SIG-M5 (cell line): Measurements from ENCODE around the gene SPIB.

Experiments
- DNase-seq: peaks from one replicate; lab custom pipeline; 2025; lab: John Stamatoyannopoulos, UW

SPIB gene

DNA sequence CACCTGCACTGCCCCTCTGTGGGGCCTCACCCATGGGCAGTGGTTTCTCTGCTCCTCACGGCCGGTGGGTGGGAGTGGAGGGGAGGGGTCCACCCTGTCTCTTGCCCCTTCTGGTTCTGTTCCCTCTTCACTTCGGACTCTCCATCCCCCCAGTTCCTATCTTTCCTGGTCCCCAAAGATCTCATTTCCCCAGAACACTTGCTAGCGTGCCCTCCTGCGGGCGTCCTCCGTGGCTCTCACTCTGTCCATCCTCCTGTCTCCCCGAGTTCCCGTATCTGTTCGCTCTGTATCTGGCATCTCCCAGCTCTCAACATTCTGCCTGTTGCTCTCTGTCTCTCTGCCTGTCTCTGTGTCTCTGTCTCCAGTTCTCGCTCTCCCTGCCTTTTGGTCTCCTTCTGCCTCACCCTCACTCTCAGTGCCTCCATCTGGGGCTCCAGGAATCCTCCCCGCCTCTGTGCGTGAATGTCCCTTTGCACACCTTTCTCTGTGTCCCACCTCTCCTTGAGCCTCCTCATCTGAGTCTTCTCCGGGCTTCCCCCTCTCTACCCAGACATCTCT, 363 bp downstream of the SPIB start:
- no peak for DNase-seq

- DNase-seq, result no peak
These were observed 870 bp downstream of the SPIB start for GRCh38 chr19:50419580-50420035.

DNA sequence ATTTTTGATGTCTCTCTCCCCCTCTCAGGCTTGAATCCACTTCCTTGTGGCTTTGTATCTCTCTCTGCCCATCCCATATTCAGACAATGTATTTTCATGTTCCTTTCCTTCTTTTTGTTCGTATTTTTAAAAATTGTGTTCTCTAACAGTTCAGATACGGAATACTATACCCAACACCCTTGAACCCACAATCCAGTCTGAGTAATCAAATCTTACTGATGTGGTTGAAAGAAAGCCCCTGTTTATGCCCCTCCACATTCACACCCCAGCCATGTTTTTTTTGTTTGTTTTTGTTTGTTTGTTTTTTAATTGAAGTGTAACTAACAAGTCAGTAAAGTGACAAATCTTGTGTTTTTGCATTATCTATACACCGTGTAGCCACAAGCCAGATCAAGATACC, 1.4 kb downstream of the SPIB start:
- no peak for DNase-seq

DNA sequence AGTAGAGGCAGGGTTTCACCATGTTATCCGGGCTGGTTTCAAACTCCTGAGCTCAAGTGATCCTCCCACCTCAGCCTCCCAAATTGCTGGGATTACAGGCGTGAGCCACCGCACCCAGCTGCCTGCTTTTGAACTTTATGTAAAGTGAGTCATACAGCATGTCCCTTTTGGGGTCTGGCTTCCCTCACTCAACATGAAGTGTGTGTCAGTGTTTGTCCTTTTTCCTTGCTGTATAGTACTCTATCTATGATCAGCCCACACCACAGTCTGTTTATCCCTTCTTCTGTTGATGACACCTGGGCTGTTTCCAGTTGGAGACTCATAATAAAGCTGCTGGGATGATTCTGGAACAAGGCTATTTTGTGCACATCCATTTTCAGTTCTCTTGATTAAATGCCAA, 2.1 kb downstream of the SPIB start:
- no peak for DNase-seq

GRCh38 chr19:50422397-50423278, 3.9 kb downstream of the SPIB start:
- no peak for DNase-seq

GRCh38 chr19:50423279-50424113, 4.8 kb downstream of the SPIB start:
- no peak for DNase-seq

DNA sequence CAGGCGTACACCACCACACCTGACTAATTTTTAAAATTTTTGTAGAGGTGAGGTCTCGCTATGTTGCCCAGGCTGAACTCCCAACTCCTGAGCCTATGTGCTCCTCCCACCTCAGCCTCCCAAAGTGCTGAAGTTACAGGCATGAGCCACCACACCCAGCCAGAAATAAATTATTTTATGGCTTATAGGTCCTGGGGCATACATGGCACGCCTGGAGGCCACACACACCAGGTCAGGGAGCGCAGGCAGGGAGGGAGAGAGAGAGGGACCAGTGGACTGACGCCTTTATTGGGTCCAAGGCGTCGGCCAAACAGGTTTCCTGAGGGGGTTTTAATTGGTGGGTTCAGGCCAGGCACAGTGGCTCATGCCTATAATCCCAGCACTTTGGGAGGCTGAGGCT, 6.8 kb downstream of the SPIB start:
- DNase-seq, result no peak

- no peak for DNase-seq
These were observed 8.7 kb downstream of the SPIB start for GRCh38 chr19:50427318-50427925.

GRCh38 chr19:50427997-50428425, 9.3 kb downstream of the SPIB start:
- peak; percentile 47 for DNase-seq

DNA sequence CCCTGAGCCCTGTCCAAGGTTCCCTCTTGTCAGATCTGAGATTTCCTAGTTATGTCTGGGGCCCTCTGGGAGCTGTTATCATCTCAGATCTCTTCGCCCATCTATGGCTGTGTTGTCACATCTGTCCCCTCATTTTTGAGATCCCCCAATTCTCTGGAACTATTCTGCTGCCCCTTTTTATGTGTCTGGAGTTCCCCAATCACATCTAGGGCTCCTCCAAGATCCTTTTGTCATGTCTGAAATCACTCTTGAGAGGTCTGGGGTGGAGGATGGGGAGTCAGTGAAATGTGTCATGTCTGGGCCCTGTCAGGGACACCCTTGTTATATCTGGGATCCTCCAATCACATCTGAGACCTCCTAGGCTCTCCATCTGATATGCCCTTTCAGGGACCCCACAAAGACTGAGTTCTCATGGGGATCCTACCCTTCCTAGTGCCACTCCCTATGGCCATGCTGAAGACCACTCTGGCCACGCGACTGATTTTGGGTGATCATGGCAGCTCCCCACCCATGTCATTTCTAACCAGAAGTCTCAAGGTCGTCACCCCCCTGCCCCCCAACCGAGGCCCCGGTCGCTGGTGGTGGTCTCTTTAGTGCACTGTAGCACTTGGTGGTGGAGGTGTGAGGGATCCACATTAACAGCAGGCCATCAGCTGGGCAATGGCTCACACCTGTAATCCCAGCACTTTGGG, 10.2 kb downstream of the SPIB start:
- DNase-seq, result no peak

GRCh38 chr19:50430888-50431342, 12.2 kb downstream of the SPIB start:
- no peak for DNase-seq

DNA sequence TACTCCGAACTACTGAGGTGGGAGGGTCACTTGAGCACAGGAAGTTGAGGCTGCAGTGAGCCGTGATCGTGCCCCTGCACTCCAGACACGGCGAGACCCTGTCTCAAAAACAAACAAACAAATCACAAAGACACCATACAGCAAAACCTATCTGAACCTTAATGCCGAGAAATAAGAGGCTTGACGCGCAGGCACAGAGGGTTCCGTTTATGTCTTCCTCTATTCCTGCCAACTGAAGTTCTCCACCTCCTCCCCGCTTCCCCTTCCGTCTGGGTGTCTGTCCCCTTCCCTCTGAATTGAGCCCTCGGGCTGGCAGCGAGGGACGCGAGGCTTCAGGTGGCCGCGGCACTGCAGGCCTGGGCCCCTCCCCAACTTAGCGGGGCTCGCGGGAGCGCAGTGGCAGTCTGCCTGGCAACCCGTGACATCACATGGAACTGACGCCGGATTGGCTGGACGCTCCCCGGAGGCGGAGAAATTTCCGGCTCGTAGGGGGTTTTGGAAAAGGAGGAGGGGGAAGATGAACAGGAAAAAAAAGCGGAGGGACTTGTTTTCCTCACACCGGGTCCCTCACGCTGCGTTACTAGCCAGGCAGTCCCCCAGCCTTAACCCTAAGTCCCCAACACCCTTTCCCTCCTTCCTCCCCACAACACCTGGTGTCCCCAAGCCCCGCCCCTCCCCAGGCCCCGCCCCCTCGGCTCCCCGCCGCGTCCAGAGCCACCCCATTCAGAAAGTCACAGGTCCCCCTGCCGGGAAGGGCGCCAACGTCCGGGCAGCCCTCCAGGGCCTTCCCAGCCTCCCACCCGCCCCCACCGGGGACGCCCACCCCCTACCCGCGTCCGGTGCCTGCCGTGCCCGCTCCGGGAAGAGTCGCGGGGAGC, 12.8 kb downstream of the SPIB start:
- DNase-seq, result no peak

GRCh38 chr19:50432221-50433028, 13.7 kb downstream of the SPIB start, which contains the start of gene MYBPC2:
Gene MYBPC2, plus strand, starts transcription at chr19:50432892. Its CDS starts 62 bp downstream, at chr19:50432954.
- no peak for DNase-seq

- DNase-seq, result no peak
These were observed 14.8 kb downstream of the SPIB start for GRCh38 chr19:50433201-50434180.

DNA sequence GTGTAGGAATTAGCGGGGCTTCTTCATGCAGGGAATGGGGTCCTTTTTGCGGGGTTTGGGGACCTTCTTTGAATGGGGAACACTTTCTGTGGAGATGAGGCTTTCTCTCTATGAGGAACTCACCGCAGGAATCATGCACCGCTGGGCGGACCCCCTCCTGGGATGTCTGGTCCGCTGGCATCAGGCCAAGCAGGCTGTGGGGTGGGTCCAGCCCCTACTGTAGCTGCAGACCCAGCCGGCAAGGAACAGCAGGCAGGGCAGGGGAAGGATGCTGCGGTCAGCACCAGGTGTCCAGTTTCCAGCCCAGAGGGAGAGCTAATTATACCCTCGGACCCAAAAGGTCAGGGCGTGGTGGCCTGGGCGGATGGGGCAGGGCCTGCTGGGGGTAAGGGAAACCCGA, 15.8 kb downstream of the SPIB start:
- DNase-seq, result no peak

- no peak for DNase-seq
These were observed 16.5 kb downstream of the SPIB start for GRCh38 chr19:50435221-50435620.

GRCh38 chr19:50435627-50436026, 16.9 kb downstream of the SPIB start:
- no peak for DNase-seq

DNA sequence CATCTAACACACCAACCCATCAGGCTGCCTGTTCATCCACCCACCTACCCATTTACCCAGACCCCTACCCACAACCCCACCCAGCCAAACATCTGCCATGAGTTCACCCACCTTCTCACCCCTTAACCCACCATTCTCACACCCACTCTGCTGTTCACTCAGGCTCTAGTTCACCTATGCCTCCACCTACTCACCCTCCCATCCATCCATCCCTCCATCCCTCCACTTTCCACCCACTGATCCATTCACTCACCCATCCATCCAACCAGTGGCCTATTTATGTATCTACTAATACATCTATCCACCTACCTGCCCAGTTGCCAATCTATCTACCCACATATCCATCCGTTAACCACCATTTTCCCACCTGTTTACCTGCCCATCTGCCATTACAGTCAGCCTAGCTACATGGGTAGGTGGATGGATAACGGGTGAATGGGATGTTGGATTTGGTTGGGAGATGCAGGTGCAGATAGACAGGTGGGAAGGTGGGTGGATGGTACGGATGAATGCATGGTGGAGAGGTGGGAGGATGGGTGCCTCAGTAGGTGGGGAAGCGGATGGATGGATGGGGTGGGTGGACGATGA, 19.2 kb downstream of the SPIB start:
- no peak for DNase-seq
